H4 (cell line): ENCODE data around the gene GPX4. TPM values are rescaled to one million over a fixed set of nuclear protein-coding genes. Genes with fewer than 3 reads are reported as not detected.

Source experiments
- DNase-seq: peaks from one replicate; pipeline ENCODE4 v3.0.0-alpha.2; 2015; ENCODE audit warnings: low spot score
- total RNA-seq: library from RNA; depleted of rRNA; stranded (reverse); fragments of >200 nt; shearing (Covaris generic); gene quantifications from 2 replicates; pipeline ENCODE4 v1.2.3, GENCODE V29; 2014; rRNA removed

GPX4 gene
- total RNA-seq = 470 and 493 TPM in 2 replicates

GRCh38 chr19:1103708-1104310 is at the start of gene GPX4:
TSS of gene GPX4 (plus strand) at chr19:1103994. CDS start at chr19:1104044, 50 bp downstream.
- DNase-seq = peak; percentile 98

- DNase-seq = no peak
Measured at GRCh38 chr19:1054102-1055027, 49.4 kb upstream of the GPX4 start.

- no peak for DNase-seq
Measured at GRCh38 chr19:1055028-1055425, 48.8 kb upstream of the GPX4 start.

GRCh38 chr19:1055886-1056620 is 47.7 kb upstream of the GPX4 start:
- DNase-seq = no peak

GRCh38 chr19:1057176-1057855 is 46.5 kb upstream of the GPX4 start:
- peak; percentile 57 for DNase-seq

GRCh38 chr19:1058112-1058511 is 45.7 kb upstream of the GPX4 start:
- DNase-seq = no peak

GRCh38 chr19:1060689-1061088 is 43.1 kb upstream of the GPX4 start:
- no peak for DNase-seq

- DNase-seq = no peak
Measured at GRCh38 chr19:1061987-1062386, 41.8 kb upstream of the GPX4 start.

GRCh38 chr19:1062387-1063029 is 41.3 kb upstream of the GPX4 start:
- no peak for DNase-seq

GRCh38 chr19:1063030-1063908 is 40.5 kb upstream of the GPX4 start:
- no peak for DNase-seq

GRCh38 chr19:1063909-1064660 is 39.7 kb upstream of the GPX4 start:
- no peak for DNase-seq

- DNase-seq = no peak
Measured at GRCh38 chr19:1064661-1065605, 38.9 kb upstream of the GPX4 start.

- no peak for DNase-seq
Measured at GRCh38 chr19:1065606-1066109, 38.1 kb upstream of the GPX4 start.

GRCh38 chr19:1066251-1066747 is 37.5 kb upstream of the GPX4 start:
- DNase-seq = no peak

- no peak for DNase-seq
Measured at GRCh38 chr19:1066748-1067340, 37.0 kb upstream of the GPX4 start, which contains the start of gene ARHGAP45. TSS of gene ARHGAP45 (plus strand) at chr19:1067167. CDS start at chr19:1067406, 239 bp downstream.

- DNase-seq = no peak
Measured at GRCh38 chr19:1067341-1067957, 36.3 kb upstream of the GPX4 start.
